ENCODE measurements around the gene SERTAD2.

DNA sequence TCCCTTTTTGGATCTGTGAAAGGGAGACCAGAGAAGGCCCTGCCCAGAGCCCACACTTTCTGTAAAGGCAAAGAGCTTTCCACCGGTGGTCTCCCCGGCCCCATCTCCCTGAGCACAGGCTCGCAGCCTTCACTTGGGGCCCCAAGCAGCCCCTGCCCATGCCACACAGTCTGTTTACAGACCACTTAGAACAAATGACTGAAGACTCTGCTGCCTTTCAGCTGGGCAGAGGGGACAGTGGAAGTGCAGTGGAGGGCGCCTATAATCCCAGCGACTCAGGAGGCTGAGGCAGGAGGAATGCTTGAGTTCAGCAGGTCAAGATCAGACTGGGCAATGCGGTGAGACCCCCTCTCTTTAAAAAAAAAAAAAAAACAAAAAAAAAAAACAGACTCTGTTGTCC is 28.9 kb downstream of the SERTAD2 start:
- TF ChIP-seq, protein P1, sequence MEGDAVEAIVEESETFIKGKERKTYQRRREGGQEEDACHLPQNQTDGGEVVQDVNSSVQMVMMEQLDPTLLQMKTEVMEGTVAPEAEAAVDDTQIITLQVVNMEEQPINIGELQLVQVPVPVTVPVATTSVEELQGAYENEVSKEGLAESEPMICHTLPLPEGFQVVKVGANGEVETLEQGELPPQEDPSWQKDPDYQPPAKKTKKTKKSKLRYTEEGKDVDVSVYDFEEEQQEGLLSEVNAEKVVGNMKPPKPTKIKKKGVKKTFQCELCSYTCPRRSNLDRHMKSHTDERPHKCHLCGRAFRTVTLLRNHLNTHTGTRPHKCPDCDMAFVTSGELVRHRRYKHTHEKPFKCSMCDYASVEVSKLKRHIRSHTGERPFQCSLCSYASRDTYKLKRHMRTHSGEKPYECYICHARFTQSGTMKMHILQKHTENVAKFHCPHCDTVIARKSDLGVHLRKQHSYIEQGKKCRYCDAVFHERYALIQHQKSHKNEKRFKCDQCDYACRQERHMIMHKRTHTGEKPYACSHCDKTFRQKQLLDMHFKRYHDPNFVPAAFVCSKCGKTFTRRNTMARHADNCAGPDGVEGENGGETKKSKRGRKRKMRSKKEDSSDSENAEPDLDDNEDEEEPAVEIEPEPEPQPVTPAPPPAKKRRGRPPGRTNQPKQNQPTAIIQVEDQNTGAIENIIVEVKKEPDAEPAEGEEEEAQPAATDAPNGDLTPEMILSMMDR (conservative IDR thresholded peaks at IDR 0.05; ENCODE audit: low read depth, low read length): no peak
- TF ChIP-seq RCOR1 (IDR thresholded peaks at IDR 0.05; ENCODE audit: insufficient replicate concordance, low read length) (no peak), SMC3 (IDR thresholded peaks at IDR 0.05; ENCODE audit: low read depth, low read length) (no peak), POLR2A (IDR thresholded peaks at IDR 0.05; ENCODE audit: low read depth, low read length) (no peak), MXI1 (IDR thresholded peaks at IDR 0.05; ENCODE audit: borderline replicate concordance, low read depth, low read length) (no peak), RFX5 (IDR thresholded peaks at IDR 0.05; ENCODE audit: low read depth, low read length) (no peak)
